Erythroblast (primary cell): Measurements from ENCODE around the gene DNMT1.

Source experiments
- GATA1 ChIP-seq: IDR thresholded peaks from 2 replicates; pipeline ENCODE4 v1.6.1; 2011; ENCODE audit warnings: low read depth, mild to moderate bottlenecking, control low read depth, low read length, moderate library complexity
- POLR2A ChIP-seq: IDR thresholded peaks from 2 replicates; pipeline ENCODE4 v1.6.1; 2011; ENCODE audit warnings: mild to moderate bottlenecking, low read length

GRCh38 chr19:10190026-10190425 is 4.7 kb downstream of the DNMT1 start:
- TF ChIP-seq POLR2A (no peak), GATA1 (no peak)
